Spinal cord (tissue), 10 donors: ENCODE results near the gene SASH1. TPM values are rescaled to one million over a fixed set of nuclear protein-coding genes. Genes with fewer than 3 reads are reported as not detected.
"Not testable (repeated sequence)": the region's sequence is repeated elsewhere in the genome, so short reads cannot be mapped to it uniquely, and the experiment has no call there.

ENCODE experiments used
- DNase-seq, 6 donors: peaks; one replicate each; pipeline versions ENCODE4 v3.0.0 to v3.0.0-alpha.2; 2013 to 2015; ENCODE audit warnings: low spot score in 6 of 6, low read depth in 4 of 6
- H3K27ac ChIP-seq: one replicate; pipeline ENCODE4 v1.5.1; 2013; ENCODE audit warnings: low read depth, low read length, control low read depth
- H3K27me3 ChIP-seq: one replicate; pipeline ENCODE4 v1.6.1; 2013; ENCODE audit warnings: low read length; ENCODE audit not compliant: control insufficient read depth, insufficient read depth
- H3K36me3 ChIP-seq: one replicate; pipeline ENCODE4 v1.6.1; 2013; ENCODE audit warnings: low read length; ENCODE audit not compliant: control insufficient read depth, insufficient read depth
- H3K4me1 ChIP-seq: one replicate; pipeline ENCODE4 v1.6.1; 2013; ENCODE audit warnings: low read length; ENCODE audit not compliant: control insufficient read depth, insufficient read depth
- H3K4me3 ChIP-seq: one replicate; pipeline ENCODE4 v1.5.1; 2013; ENCODE audit warnings: low read depth, low read length, control low read depth
- H3K9me3 ChIP-seq: one replicate; pipeline ENCODE4 v1.6.1; 2013; ENCODE audit warnings: low read length; ENCODE audit not compliant: control insufficient read depth, insufficient read depth
- WGBS: methylation state at CpG from one replicate; pipeline ENCODE4 v1.1.5; 2013; ENCODE audit warnings: missing lambda C conversion rate; ENCODE audit not compliant: insufficient coverage; 5-methylcytosine and 5-hydroxymethylcytosine counted together
- polyA plus RNA-seq, 2 donors: library from polyadenylated mRNA; unstranded; fragments of 120-200 nt; gene quantifications; one replicate each; pipeline ENCODE4 v1.2.1, GENCODE V29; 2013; ENCODE audit not compliant: insufficient read length in 2 of 2
- total RNA-seq, 2 donors: library from RNA; depleted of rRNA in 1 of 2; stranded (reverse); fragments of 120-200 nt in 1 of 2; fragments of >200 nt in 1 of 2; gene quantifications; one replicate each; pipeline versions ENCODE4 v1.2.3 to v1.2.4, GENCODE V29; 2013 to 2014
- donor health status: healthy.

The SASH1 gene
- total and polyA plus RNA-seq, 4 donors: 51.0 to 77.3 (median 59.4) TPM

GRCh38 chr6:148379966-148380713, 37.5 kb downstream of the SASH1 start:
- no peaks in the 10 kb centered on the region for H3K27me3 ChIP-seq
- H3K4me1 ChIP-seq: peaks cover 4% of the 10 kb centered on the region
- H3K36me3 ChIP-seq: no peaks in the 10 kb centered on the region
- H3K9me3 ChIP-seq: no peaks in the 10 kb centered on the region
- peak in 2 of 6 donors; percentile 34 to 75 for DNase-seq
- 74% methylated on average over 3 of the region's 11 CpGs for WGBS
- H3K27ac ChIP-seq: no peak overlapping the region
- H3K4me3 ChIP-seq: no peak overlapping the region

GRCh38 chr6:148382051-148382450, 39.4 kb downstream of the SASH1 start:
- H3K27ac ChIP-seq, H3K4me1 ChIP-seq, H3K9me3 ChIP-seq, H3K4me3 ChIP-seq, H3K36me3 ChIP-seq, H3K27me3 ChIP-seq, DNase-seq: not testable (repeated sequence)
- 97% methylated on average over 7 of the region's 9 CpGs for WGBS

DNA sequence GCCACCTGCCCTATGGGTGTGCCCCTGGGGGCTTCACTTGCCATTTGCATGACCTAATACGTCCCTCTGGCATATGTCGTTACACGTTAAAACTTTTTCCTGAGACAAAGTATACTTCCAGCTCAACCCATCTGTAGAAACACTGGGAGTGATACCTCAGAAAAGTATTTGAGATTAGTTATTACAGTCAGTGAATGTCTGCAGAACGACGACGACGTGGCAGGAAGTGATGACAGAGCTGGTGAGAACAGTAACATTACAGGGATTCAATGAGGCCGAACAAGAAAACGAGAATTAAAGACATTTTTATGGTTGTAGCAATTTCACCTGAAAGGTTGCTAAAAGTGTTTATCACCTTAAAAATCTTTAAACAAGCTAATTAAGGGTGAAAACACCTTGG, 40.2 kb downstream of the SASH1 start:
- WGBS: 74% methylated on average over 4 of the region's 9 CpGs
- no peaks in the 10 kb centered on the region for H3K9me3 ChIP-seq
- H3K36me3 ChIP-seq: no peaks in the 10 kb centered on the region
- peak in 1 of 6 donors; percentile 53 for DNase-seq
- H3K4me3 ChIP-seq: no peak overlapping the region
- H3K27me3 ChIP-seq: no peaks in the 10 kb centered on the region
- H3K27ac ChIP-seq: no peak overlapping the region
- peaks cover 4% of the 10 kb centered on the region for H3K4me1 ChIP-seq

DNA sequence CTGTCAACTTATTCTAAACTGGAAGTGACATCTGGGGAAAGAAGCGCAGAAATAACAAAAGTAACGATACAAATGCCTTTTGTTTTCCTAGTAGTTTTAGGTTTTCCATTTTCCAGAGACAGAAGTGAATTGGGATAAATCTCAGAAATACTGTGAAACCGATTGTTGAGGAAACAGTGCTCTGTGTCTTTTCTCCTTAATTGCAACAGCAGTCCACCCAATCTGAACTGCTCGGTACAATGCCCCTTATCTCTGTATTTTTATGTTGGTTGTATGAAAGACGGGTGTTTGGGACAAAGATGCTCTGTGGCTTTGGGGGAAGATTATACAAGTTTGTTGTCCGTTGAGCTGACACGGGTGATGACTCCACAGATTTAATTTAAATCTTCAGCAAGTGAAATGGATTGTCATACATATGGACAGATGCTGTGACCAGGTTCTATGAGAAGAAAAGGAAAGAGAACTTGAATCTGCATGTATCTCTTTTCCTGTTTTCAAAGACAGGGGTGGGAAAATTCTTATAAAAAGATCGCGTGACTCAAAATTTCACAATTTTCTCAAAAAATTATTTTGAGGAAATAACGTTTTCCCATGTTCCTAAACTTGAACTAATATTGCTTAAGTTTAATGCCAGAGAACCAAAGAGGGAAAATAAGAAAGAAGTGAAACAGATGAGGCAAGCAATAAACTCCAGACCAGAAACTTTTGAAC, 41.2 kb downstream of the SASH1 start:
- Histone ChIP-seq H3K9me3 (no peaks in the 10 kb centered on the region), H3K4me1 (peaks cover 7% of the 10 kb centered on the region), H3K36me3 (no peaks in the 10 kb centered on the region), H3K27me3 (no peaks in the 10 kb centered on the region), H3K4me3 (no peak overlapping the region), H3K27ac (no peak overlapping the region)
- WGBS: 73% methylated on average over 3 of the region's 10 CpGs
- DNase-seq: no peak

GRCh38 chr6:148385379-148385778, 42.7 kb downstream of the SASH1 start:
- peaks cover 5% of the 10 kb centered on the region for H3K36me3 ChIP-seq
- WGBS: 100% methylated on average over 1 of the region's 2 CpGs
- peaks cover 9% of the 10 kb centered on the region for H3K4me1 ChIP-seq
- H3K27ac ChIP-seq: no peak overlapping the region
- no peaks in the 10 kb centered on the region for H3K9me3 ChIP-seq
- no peak for DNase-seq
- no peaks in the 10 kb centered on the region for H3K27me3 ChIP-seq
- no peak overlapping the region for H3K4me3 ChIP-seq

DNA sequence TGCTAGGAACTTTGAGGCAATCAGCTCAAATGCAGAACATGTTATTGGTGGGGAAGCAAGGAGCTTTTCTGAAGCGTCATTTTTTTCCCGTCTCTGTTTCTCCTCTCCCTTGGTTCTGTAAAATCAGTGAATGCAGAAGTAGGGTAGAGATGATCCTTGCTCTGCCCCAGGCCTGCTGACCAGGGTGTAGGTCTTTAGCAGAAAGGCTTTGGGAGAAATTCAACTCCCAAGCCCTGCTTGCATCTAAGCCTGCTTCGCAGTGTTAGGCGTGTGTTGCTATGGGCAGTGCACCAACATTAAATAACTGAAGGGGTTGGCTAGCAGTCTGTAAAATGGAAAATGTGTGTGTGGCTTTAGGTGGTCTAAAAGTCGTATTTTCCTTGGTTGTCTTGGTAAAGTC, 45.9 kb downstream of the SASH1 start:
- WGBS: 40% methylated on average over 1 of the region's 5 CpGs
- Histone ChIP-seq H3K27me3 (no peaks in the 10 kb centered on the region), H3K27ac (no peak overlapping the region), H3K36me3 (peaks cover 7% of the 10 kb centered on the region), H3K9me3 (no peaks in the 10 kb centered on the region), H3K4me1 (peaks cover 9% of the 10 kb centered on the region), H3K4me3 (no peak overlapping the region)
- no peak for DNase-seq

- Histone ChIP-seq H3K4me1 (peaks cover 9% of the 10 kb centered on the region), H3K36me3 (peaks cover 7% of the 10 kb centered on the region), H3K27ac (no peak overlapping the region), H3K9me3 (no peaks in the 10 kb centered on the region), H3K4me3 (no peak overlapping the region), H3K27me3 (no peaks in the 10 kb centered on the region)
- DNase-seq: no peak
- WGBS: 81% methylated on average over 3 of the region's 9 CpGs
Measured at GRCh38 chr6:148389086-148389485, 46.4 kb downstream of the SASH1 start.

GRCh38 chr6:148389917-148390316, 47.3 kb downstream of the SASH1 start:
- WGBS: 99% methylated on average over 11 of the region's 12 CpGs
- Histone ChIP-seq H3K9me3 (no peaks in the 10 kb centered on the region), H3K27ac (no peak overlapping the region), H3K27me3 (no peaks in the 10 kb centered on the region), H3K36me3 (peaks cover 7% of the 10 kb centered on the region), H3K4me3 (no peak overlapping the region), H3K4me1 (peaks cover 9% of the 10 kb centered on the region)
- no peak for DNase-seq

- WGBS: no CpG with 5 or more reads among the region's 8 CpGs
- H3K4me1 ChIP-seq: not testable (repeated sequence)
Measured at GRCh38 chr6:148392127-148392526, 49.5 kb downstream of the SASH1 start.

DNA sequence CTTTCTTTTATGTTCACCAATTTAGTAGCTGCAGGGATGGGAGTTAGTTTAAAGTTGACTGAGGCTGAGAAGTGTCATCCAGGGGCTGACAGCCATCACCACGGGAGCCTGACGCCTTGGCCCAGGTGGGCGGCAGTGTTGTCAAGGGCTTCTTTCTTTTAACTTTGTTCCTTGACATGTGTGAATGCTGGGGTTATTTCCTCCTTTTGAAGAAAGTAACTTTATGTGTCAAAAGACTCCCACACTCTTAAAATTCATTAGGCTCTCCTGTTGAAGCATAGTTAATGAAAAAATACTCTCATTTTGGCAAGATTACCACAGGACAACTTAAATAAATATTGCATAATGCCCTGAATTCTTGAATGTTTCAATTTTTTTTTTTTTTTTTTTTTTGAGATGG, 50.0 kb downstream of the SASH1 start:
- peaks cover 9% of the 10 kb centered on the region for H3K4me1 ChIP-seq

More at GRCh38 chr6:148392127-148392526, 49.5 kb downstream of the SASH1 start:
- H3K9me3 ChIP-seq, H3K27me3 ChIP-seq, H3K36me3 ChIP-seq, H3K4me3 ChIP-seq, H3K27ac ChIP-seq, DNase-seq: not testable (repeated sequence)

More for the DNA sequence above, 50.0 kb downstream of the SASH1 start:
- Histone ChIP-seq H3K36me3 (peaks cover 7% of the 10 kb centered on the region), H3K27ac (no peak overlapping the region), H3K9me3 (no peaks in the 10 kb centered on the region), H3K4me3 (no peak overlapping the region), H3K27me3 (no peaks in the 10 kb centered on the region)
- no peak for DNase-seq
- WGBS: no CpG with 5 or more reads among the region's 3 CpGs
